SKM-1 (cell line): ENCODE data around the gene NXNL2.

Experiments
- DNase-seq: peaks from one replicate; lab custom pipeline; 2025; ENCODE audit not compliant: unreplicated experiment; lab: John Stamatoyannopoulos, UW

Gene NXNL2

GRCh38 chr9:88534456-88535225 is at the start of gene NXNL2:
Gene NXNL2, plus strand, starts transcription at chr9:88535178. Its CDS starts 257 bp downstream, at chr9:88535435.
- DNase-seq, result no peak

GRCh38 chr9:88488166-88488565 is 46.8 kb upstream of the NXNL2 start:
- DNase-seq, result no peak

GRCh38 chr9:88494983-88495721 is 39.8 kb upstream of the NXNL2 start:
- DNase-seq, result no peak

GRCh38 chr9:88497224-88497623 is 37.8 kb upstream of the NXNL2 start:
- no peak for DNase-seq

- no peak for DNase-seq
Observed at GRCh38 chr9:88498880-88499279, 36.1 kb upstream of the NXNL2 start.

- DNase-seq, result no peak
Observed at GRCh38 chr9:88501086-88501485, 33.9 kb upstream of the NXNL2 start.

- DNase-seq, result no peak
Observed at GRCh38 chr9:88502552-88503034, 32.4 kb upstream of the NXNL2 start.

- no peak for DNase-seq
Observed at GRCh38 chr9:88503081-88503844, 31.7 kb upstream of the NXNL2 start.

GRCh38 chr9:88503845-88504764 is 30.9 kb upstream of the NXNL2 start:
- DNase-seq, result no peak

- DNase-seq, result no peak
Observed at GRCh38 chr9:88508326-88508725, 26.7 kb upstream of the NXNL2 start.

GRCh38 chr9:88511906-88512305 is 23.1 kb upstream of the NXNL2 start:
- no peak for DNase-seq

GRCh38 chr9:88514247-88514646 is 20.7 kb upstream of the NXNL2 start:
- no peak for DNase-seq

- no peak for DNase-seq
Observed at GRCh38 chr9:88521308-88521707, 13.7 kb upstream of the NXNL2 start.

GRCh38 chr9:88522360-88522759 is 12.6 kb upstream of the NXNL2 start:
- no peak for DNase-seq

- no peak for DNase-seq
Observed at GRCh38 chr9:88523056-88523455, 11.9 kb upstream of the NXNL2 start.

- DNase-seq, result no peak
Observed at GRCh38 chr9:88524911-88525310, 10.1 kb upstream of the NXNL2 start.

GRCh38 chr9:88527618-88528017 is 7.4 kb upstream of the NXNL2 start:
- no peak for DNase-seq

GRCh38 chr9:88528080-88528790 is 6.7 kb upstream of the NXNL2 start:
- no peak for DNase-seq

- DNase-seq, result no peak
Observed at GRCh38 chr9:88529496-88529895, 5.5 kb upstream of the NXNL2 start.

GRCh38 chr9:88530051-88530450 is 4.9 kb upstream of the NXNL2 start:
- DNase-seq, result no peak
